Activated CD4-positive, alpha-beta memory T cell treated with anti-CD3 and anti-CD28 coated beads for 36 hours (primary cell): ENCODE data around the gene CMYA5. TPM values are rescaled to one million over a fixed set of nuclear protein-coding genes. Genes with fewer than 3 reads are reported as not detected.

Source experiments
- CTCF ChIA-PET: fragments of 350-600 bp; sonication (Branson Sonifier 250); formaldehyde crosslinking; loops from one replicate; lab custom pipeline; 2021; ENCODE audit warnings: antibody characterized with exemption, inconsistent platforms; lab: Charles Lee
- POLR2A ChIA-PET: fragments of 350-600 bp; sonication (Branson Sonifier 250); formaldehyde crosslinking; loops from one replicate; lab custom pipeline; 2021; ENCODE audit warnings: antibody characterized with exemption; lab: Charles Lee
- DNase-seq: peaks from one replicate; pipeline ENCODE4 v3.0.0-alpha.2; 2020
- H3K27ac Mint-ChIP-seq: one replicate; pipeline ENCODE4 v1.8.0; 2021; ENCODE audit warnings: mixed read lengths
- H3K27me3 Mint-ChIP-seq: one replicate; pipeline ENCODE4 v1.8.0; 2021; ENCODE audit warnings: mixed read lengths
- H3K36me3 Mint-ChIP-seq: one replicate; pipeline ENCODE4 v1.8.0; 2021; ENCODE audit warnings: mixed read lengths
- H3K4me1 Mint-ChIP-seq: one replicate; pipeline ENCODE4 v1.8.0; 2021; ENCODE audit warnings: low read depth, mixed read lengths
- H3K4me3 Mint-ChIP-seq: one replicate; pipeline ENCODE4 v1.8.0; 2021; ENCODE audit warnings: mild to moderate bottlenecking, mixed read lengths
- H3K9me3 Mint-ChIP-seq: one replicate; pipeline ENCODE4 v1.8.0; 2021; ENCODE audit warnings: mixed read lengths
- intact Hi-C: fragments of 100-400 bp; cut with micrococcal nuclease; formaldehyde crosslinking; loops from one replicate; pipeline ENCODE4 v1.15.1; 2023
- total RNA-seq, 2 experiments: library from RNA; stranded (reverse); gene quantifications; one replicate each; pipeline ENCODE4 v1.2.3, GENCODE V29; 2021

The CMYA5 gene
- total RNA-seq, 2 experiments from 2014 or later: 0.15 to 0.26 TPM

DNA sequence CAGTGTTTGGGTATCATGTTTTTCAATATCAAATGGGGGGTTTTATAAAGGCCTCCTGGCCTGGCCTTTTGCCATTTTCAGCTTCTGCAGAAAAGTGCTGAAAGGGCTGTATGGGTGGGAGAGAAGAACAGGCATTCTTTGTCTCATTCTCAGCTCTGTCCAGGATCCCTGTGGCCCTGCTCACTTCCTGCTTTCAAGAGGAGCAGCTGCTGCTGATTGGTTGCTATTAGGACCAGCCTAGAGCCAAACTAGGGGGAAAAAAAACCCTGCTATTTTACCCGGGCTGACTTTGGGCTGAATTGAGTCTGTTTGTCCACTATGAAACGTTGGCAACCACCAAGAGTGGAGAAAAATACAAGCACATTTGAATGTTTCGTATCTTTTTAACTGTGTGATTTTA lies 117.1 kb downstream of the CMYA5 start:
- POLR2A ChIA-PET: no interaction called here

GRCh38 chr5:79809743-79810142 lies 120.1 kb downstream of the CMYA5 start:
- H3K4me1 Mint-ChIP-seq: no peaks in the 10 kb centered on the region
- no peaks in the 10 kb centered on the region for H3K27me3 Mint-ChIP-seq
- intact Hi-C loops: no loop called here
- no peaks in the 10 kb centered on the region for H3K36me3 Mint-ChIP-seq
- DNase-seq: no peak
- no peaks in the 10 kb centered on the region for H3K9me3 Mint-ChIP-seq
- POLR2A ChIA-PET: no interaction called here
- no peak overlapping the region for H3K4me3 Mint-ChIP-seq
- H3K27ac Mint-ChIP-seq: no peak overlapping the region
- CTCF ChIA-PET: no interaction called here

More for the DNA sequence above, 117.1 kb downstream of the CMYA5 start:
- intact Hi-C loops: no loop called here
- Mint-ChIP-seq H3K27ac (no peak overlapping the region), H3K4me3 (no peak overlapping the region), H3K9me3 (no peaks in the 10 kb centered on the region), H3K27me3 (no peaks in the 10 kb centered on the region), H3K36me3 (no peaks in the 10 kb centered on the region), H3K4me1 (peaks cover 9% of the 10 kb centered on the region)
- CTCF ChIA-PET: no interaction called here
- no peak for DNase-seq

- Mint-ChIP-seq H3K9me3 (no peaks in the 10 kb centered on the region), H3K4me3 (no peak overlapping the region), H3K36me3 (no peaks in the 10 kb centered on the region), H3K27me3 (no peaks in the 10 kb centered on the region), H3K27ac (no peak overlapping the region), H3K4me1 (no peaks in the 10 kb centered on the region)
- POLR2A ChIA-PET: no interaction called here
- DNase-seq: no peak
- CTCF ChIA-PET: interaction anchor here (1.3 kb wide), 1 partner anchor 273 kb away, joined by 3 read pairs; no protein-coding TSS in a partner anchor
- intact Hi-C loops: no loop called here
Observed at GRCh38 chr5:79811081-79811480, 121.4 kb downstream of the CMYA5 start.

DNA sequence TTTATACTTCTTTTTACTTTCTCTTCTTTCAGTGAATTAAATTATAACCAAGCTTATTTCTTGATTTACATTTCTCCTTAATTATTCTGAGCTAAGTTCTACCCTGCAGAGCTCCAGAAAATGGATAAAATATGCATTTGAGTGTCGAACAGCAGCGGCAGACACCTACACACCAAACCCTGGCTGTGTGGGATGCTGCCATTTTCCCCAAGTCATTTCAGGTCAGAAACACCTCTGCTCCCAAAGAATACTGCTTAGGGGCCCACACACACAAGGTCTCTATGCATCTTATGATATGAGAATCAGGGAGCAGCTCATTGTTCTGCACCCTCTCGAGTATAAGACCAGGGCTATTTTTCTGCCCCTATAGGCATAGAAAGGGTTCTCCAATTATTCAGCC lies 122.3 kb downstream of the CMYA5 start:
- no peaks in the 10 kb centered on the region for H3K36me3 Mint-ChIP-seq
- intact Hi-C loops: no loop called here
- no peak overlapping the region for H3K27ac Mint-ChIP-seq
- no peaks in the 10 kb centered on the region for H3K27me3 Mint-ChIP-seq
- POLR2A ChIA-PET: no interaction called here
- H3K4me3 Mint-ChIP-seq: no peak overlapping the region
- no peaks in the 10 kb centered on the region for H3K9me3 Mint-ChIP-seq
- DNase-seq: no peak
- CTCF ChIA-PET: interaction anchor here (1.3 kb wide), 1 partner anchor 272 kb away, joined by 3 read pairs; no protein-coding TSS in a partner anchor
- no peaks in the 10 kb centered on the region for H3K4me1 Mint-ChIP-seq

DNA sequence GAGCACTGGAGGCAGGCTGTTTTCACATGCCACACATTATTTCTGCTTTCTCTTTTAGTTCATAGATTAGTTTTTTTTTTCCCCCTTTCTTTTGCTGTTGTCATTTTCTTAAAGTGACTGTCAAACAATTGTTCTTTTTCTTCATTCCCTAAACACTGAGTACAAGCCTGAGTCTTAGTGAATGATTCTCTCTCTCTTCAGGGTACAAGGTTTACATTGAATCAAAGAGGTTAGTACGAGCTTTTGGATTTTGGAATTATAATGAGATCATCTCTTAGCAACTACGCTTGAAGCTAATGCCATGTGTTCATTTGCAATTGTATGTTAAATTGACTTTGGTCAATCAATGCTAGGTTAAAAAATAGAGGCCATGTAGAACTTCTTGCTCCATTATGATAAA lies 125.1 kb downstream of the CMYA5 start:
- Mint-ChIP-seq H3K27me3 (peaks cover 2% of the 10 kb centered on the region), H3K4me3 (no peak overlapping the region), H3K4me1 (no peaks in the 10 kb centered on the region), H3K9me3 (peaks cover 8% of the 10 kb centered on the region), H3K27ac (no peak overlapping the region), H3K36me3 (no peaks in the 10 kb centered on the region)
- DNase-seq: no peak
- ChIA-PET POLR2A (no interaction called here), CTCF (interaction anchor here (0.7 kb wide), 1 partner anchor 795 kb away, joined by 4 read pairs; no protein-coding TSS in a partner anchor)
- intact Hi-C loops: no loop called here

- Mint-ChIP-seq H3K4me3 (no peak overlapping the region), H3K36me3 (no peaks in the 10 kb centered on the region), H3K27ac (no peak overlapping the region), H3K27me3 (peaks cover 2% of the 10 kb centered on the region), H3K4me1 (no peaks in the 10 kb centered on the region), H3K9me3 (peaks cover 13% of the 10 kb centered on the region)
- intact Hi-C loops: no loop called here
- POLR2A ChIA-PET: no interaction called here
- CTCF ChIA-PET: no interaction called here
- DNase-seq: no peak
Observed at GRCh38 chr5:79816014-79816413, 126.4 kb downstream of the CMYA5 start.

- Mint-ChIP-seq H3K27me3 (peaks cover 6% of the 10 kb centered on the region), H3K9me3 (peaks cover 13% of the 10 kb centered on the region), H3K4me1 (no peaks in the 10 kb centered on the region), H3K4me3 (no peak overlapping the region), H3K36me3 (no peaks in the 10 kb centered on the region), H3K27ac (no peak overlapping the region)
- no peak for DNase-seq
- ChIA-PET CTCF (no interaction called here), POLR2A (no interaction called here)
- intact Hi-C loops: no loop called here
Observed at GRCh38 chr5:79820648-79821047, 131.0 kb downstream of the CMYA5 start.

- DNase-seq: no peak
- Mint-ChIP-seq H3K27me3 (peaks cover 9% of the 10 kb centered on the region), H3K4me1 (no peaks in the 10 kb centered on the region), H3K4me3 (no peak overlapping the region), H3K27ac (no peak overlapping the region), H3K36me3 (no peaks in the 10 kb centered on the region), H3K9me3 (peaks cover 5% of the 10 kb centered on the region)
- POLR2A ChIA-PET: no interaction called here
- intact Hi-C loops: no loop called here
- CTCF ChIA-PET: no interaction called here
Observed at GRCh38 chr5:79824444-79824843, 134.8 kb downstream of the CMYA5 start.

- DNase-seq: no peak
- Mint-ChIP-seq H3K27ac (no peak overlapping the region), H3K4me1 (no peaks in the 10 kb centered on the region), H3K27me3 (peaks cover 19% of the 10 kb centered on the region), H3K4me3 (no peak overlapping the region), H3K36me3 (no peaks in the 10 kb centered on the region), H3K9me3 (no peaks in the 10 kb centered on the region)
- POLR2A ChIA-PET: interaction anchor here (0.6 kb wide), 1 partner anchor 620 kb away, joined by 4 read pairs; no protein-coding TSS in a partner anchor
- intact Hi-C loops: no loop called here
- CTCF ChIA-PET: no interaction called here
Observed at GRCh38 chr5:79825802-79826201, 136.2 kb downstream of the CMYA5 start.

DNA sequence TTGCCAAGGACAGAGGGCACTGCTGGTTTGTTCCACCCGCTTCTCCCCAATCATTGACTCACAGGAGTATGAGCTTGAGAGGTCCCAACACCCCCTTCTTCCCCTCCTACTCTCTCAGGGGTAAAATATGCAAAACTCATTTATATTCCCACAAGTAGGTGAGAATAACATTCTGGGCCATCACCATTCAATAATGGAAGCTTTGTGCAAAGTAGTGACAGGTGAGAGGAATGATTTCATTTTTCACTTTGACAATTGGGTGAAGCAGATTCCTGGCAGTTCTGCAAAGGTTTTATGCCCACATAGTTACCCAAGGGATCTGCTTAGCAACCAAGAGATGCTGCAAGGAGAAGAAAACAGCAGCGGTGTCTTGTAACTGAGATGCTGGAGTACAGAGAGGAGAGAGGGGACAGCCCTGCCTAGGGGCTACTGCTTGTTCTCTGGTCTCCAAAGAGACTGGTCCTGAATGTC lies 137.6 kb downstream of the CMYA5 start:
- Mint-ChIP-seq H3K27me3 (peaks cover 19% of the 10 kb centered on the region), H3K9me3 (no peaks in the 10 kb centered on the region), H3K4me3 (no peak overlapping the region), H3K27ac (no peak overlapping the region), H3K36me3 (no peaks in the 10 kb centered on the region), H3K4me1 (no peaks in the 10 kb centered on the region)
- POLR2A ChIA-PET: no interaction called here
- no peak for DNase-seq
- CTCF ChIA-PET: no interaction called here
- intact Hi-C loops: no loop called here

GRCh38 chr5:79829260-79829659 lies 139.6 kb downstream of the CMYA5 start:
- DNase-seq: no peak
- POLR2A ChIA-PET: no interaction called here
- Mint-ChIP-seq H3K9me3 (no peaks in the 10 kb centered on the region), H3K4me3 (no peak overlapping the region), H3K4me1 (no peaks in the 10 kb centered on the region), H3K36me3 (no peaks in the 10 kb centered on the region), H3K27ac (no peak overlapping the region), H3K27me3 (peaks cover 19% of the 10 kb centered on the region)
- intact Hi-C loops: no loop called here
- CTCF ChIA-PET: interaction anchor here (1.0 to 1.4 kb wide), 3 partner anchors 11 to 254 kb away, joined by 3 to 4 read pairs (median 4); no protein-coding TSS in a partner anchor

DNA sequence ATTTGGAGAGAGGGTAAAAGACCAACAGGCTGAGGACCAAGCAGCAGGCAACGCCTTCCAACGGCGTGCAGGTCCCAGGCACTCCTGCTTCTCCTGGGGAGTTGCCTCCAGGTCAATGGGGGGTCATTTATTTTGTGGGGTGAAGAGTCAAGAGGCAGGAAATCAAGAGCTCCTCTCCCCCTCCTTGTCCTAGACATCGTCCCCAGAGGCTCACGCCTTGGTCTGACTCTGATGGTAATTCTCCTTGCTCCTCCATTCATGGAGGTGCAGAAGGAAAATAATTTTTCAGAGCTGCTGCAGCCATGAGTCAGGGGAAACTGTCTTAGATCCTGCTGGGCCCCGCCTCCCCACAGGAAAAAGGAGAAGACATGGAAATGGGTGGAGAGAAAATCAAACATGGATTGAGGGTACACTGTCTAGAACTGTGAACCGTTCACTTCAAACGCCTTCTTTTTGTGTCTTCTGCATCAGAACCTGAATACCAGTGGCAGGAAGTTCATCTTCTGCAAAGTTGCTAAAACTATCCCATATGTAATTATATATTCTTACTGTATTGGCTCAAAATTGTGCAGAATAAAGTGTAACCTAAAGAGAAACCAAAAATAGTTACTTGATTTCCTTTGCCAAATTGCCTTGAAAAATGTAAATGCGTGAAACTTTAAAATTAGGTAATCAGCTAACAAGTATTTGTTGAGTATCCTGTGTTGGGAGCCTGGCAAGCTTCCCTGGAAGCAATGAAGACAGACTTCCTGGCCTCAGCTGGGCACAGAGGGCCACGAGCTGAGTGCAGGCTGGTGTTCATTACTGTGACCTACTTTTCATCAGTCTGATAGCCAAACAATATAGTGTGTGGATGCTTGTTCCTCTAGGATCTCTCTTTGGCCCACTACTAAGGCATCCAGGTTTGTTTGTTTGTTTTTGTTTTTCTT lies 142.0 kb downstream of the CMYA5 start:
- Mint-ChIP-seq H3K36me3 (no peaks in the 10 kb centered on the region), H3K4me1 (no peaks in the 10 kb centered on the region), H3K9me3 (no peaks in the 10 kb centered on the region), H3K4me3 (no peak overlapping the region), H3K27ac (no peak overlapping the region), H3K27me3 (peaks cover 14% of the 10 kb centered on the region)
- intact Hi-C loops: no loop called here
- ChIA-PET POLR2A (interaction anchor here (0.6 kb wide), 1 partner anchor 206 kb away, joined by 3 read pairs; no protein-coding TSS in a partner anchor), CTCF (interaction anchor here (1.0 to 1.3 kb wide), 2 partner anchors 47 to 251 kb away, joined by 3 to 4 read pairs; no protein-coding TSS in a partner anchor)
- no peak for DNase-seq
